GM13977 (cell line): Measurements from ENCODE around the gene CCDC88A.
"Not testable (repeated sequence)": the region's sequence is repeated elsewhere in the genome, so short reads cannot be mapped to it uniquely, and the experiment has no call there.

ENCODE experiments used
- DNase-seq: peaks from one replicate; pipeline ENCODE4 v3.0.0; 2012; ENCODE audit warnings: low spot score
- in situ Hi-C: fragments of 300-500 bp; cut with MboI; formaldehyde crosslinking; loops from one replicate; pipeline ENCODE4 v1.12.0; 2022; ENCODE audit warnings: low sequenced_read_pairs, low pct_unique_long_range_greater_than_20kb, mixed read lengths, inconsistent platforms; ENCODE audit not compliant: unreplicated experiment
- TF ChIP-seq, protein P1 (sequence below): IDR thresholded peaks from 2 replicates; pipeline ENCODE4 v1.5.1; 2012; ENCODE audit warnings: mild to moderate bottlenecking, control low read depth; ENCODE audit not compliant: insufficient read depth; ENCODE audit errors: extremely low read depth, missing control alignments

CCDC88A gene

DNA sequence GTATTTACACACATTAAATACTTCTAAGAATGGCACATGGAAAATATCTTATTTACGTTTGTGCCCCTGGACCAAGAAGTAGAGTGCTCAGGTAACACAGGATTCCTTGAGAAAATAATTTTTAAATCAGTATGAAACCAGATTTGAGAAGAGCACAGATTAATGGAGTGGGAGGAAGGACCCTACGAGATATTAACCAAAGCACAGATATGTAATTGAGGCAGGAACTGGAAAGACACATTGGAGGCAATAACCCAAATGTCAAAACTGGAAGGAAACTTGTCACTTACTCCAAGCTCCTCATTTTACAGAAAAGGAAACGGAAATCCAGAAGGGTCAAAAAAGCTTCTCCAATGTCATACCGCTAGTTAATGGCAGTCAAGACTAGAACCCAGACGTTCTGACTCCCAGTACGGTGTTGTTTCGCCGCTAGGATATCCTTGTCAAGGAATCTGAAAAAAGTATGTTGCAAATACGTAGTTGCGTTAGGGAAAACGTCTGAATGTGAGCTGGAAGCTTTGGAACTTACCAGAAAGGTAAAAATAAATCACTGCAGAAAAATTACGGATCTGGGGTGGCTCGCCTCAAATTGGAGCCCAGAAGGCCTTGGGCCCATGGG, 151.3 kb downstream of the CCDC88A start:
- TF ChIP-seq, protein P1, sequence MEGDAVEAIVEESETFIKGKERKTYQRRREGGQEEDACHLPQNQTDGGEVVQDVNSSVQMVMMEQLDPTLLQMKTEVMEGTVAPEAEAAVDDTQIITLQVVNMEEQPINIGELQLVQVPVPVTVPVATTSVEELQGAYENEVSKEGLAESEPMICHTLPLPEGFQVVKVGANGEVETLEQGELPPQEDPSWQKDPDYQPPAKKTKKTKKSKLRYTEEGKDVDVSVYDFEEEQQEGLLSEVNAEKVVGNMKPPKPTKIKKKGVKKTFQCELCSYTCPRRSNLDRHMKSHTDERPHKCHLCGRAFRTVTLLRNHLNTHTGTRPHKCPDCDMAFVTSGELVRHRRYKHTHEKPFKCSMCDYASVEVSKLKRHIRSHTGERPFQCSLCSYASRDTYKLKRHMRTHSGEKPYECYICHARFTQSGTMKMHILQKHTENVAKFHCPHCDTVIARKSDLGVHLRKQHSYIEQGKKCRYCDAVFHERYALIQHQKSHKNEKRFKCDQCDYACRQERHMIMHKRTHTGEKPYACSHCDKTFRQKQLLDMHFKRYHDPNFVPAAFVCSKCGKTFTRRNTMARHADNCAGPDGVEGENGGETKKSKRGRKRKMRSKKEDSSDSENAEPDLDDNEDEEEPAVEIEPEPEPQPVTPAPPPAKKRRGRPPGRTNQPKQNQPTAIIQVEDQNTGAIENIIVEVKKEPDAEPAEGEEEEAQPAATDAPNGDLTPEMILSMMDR = no peak
- DNase-seq = no peak
- in situ Hi-C loops = no loop called here

GRCh38 chr2:55259586-55259985, 160.1 kb downstream of the CCDC88A start:
- in situ Hi-C loops, DNase-seq: not testable (repeated sequence)

GRCh38 chr2:55252832-55253231, 166.8 kb downstream of the CCDC88A start:
- TF ChIP-seq, protein P1 = no peak
- in situ Hi-C loops = no loop called here
- no peak for DNase-seq

GRCh38 chr2:55247025-55247424, 172.6 kb downstream of the CCDC88A start:
- TF ChIP-seq, protein P1 = no peak
- in situ Hi-C loops = no loop called here
- DNase-seq = no peak

- TF ChIP-seq, protein P1 = no peak
- DNase-seq = no peak
- in situ Hi-C loops = no loop called here
Measured at GRCh38 chr2:55245411-55245810, 174.2 kb downstream of the CCDC88A start.

- no peak for DNase-seq
- TF ChIP-seq, protein P1 = no peak
- in situ Hi-C loops = no loop called here
Measured at GRCh38 chr2:55242617-55243016, 177.0 kb downstream of the CCDC88A start.

DNA sequence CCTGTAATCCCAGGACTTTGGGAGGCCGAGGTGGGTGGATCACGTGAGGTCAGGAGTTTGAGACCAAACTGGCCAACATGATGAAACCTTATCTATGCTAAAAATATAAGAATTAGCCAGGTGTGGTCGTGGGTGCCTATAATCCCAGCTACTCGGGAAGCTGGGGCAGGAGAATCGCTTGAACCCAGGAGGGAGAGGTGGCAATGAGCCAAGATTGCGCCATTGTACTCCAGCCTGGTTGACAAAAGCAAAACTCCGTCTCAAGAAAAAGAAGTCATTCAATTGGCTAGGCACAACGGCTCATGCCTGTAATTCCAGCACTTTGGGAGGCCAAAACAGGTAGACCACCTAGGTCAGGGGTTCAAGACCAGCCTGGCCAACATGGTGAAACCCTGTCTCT, 178.1 kb downstream of the CCDC88A start:
- in situ Hi-C loops, DNase-seq: not testable (repeated sequence)
